AG09319 (cell line): ENCODE results near the gene IMPG2.
"Not testable (repeated sequence)": the region's sequence is repeated elsewhere in the genome, so short reads cannot be mapped to it uniquely, and the experiment has no call there.

Experiments
- DNase-seq: peaks from one replicate; pipeline ENCODE4 v3.0.0-alpha.2; 2010; ENCODE audit warnings: low read depth; ENCODE audit errors: extremely low read depth
- CTCF ChIP-seq: IDR thresholded peaks from 2 replicates; pipeline ENCODE4 v1.5.1; 2011; ENCODE audit warnings: low read depth, mild to moderate bottlenecking, inconsistent platforms, low read length, moderate library complexity

The IMPG2 gene

GRCh38 chr3:101319531-101319930 lies 844 bp downstream of the IMPG2 start:
- no peak for DNase-seq
- TF ChIP-seq CTCF = no peak

GRCh38 chr3:101312545-101312944 lies 7.8 kb downstream of the IMPG2 start:
- DNase-seq = no peak
- TF ChIP-seq CTCF = no peak

- DNase-seq = no peak
- no peak for TF ChIP-seq CTCF
These were observed 8.7 kb downstream of the IMPG2 start for GRCh38 chr3:101311676-101312075.

- no peak for DNase-seq
These were observed 9.4 kb downstream of the IMPG2 start for GRCh38 chr3:101310978-101311375.

GRCh38 chr3:101308147-101308772 lies 12.1 kb downstream of the IMPG2 start:
- not testable (repeated sequence) for DNase-seq

More at GRCh38 chr3:101310978-101311375, 9.4 kb downstream of the IMPG2 start:
- TF ChIP-seq CTCF = no peak

GRCh38 chr3:101303836-101304235 lies 16.5 kb downstream of the IMPG2 start:
- no peak for DNase-seq
- TF ChIP-seq CTCF = no peak

- TF ChIP-seq CTCF = no peak
- no peak for DNase-seq
These were observed 17.2 kb downstream of the IMPG2 start for GRCh38 chr3:101303089-101303731.

- TF ChIP-seq CTCF = no peak
- DNase-seq = no peak
These were observed 20.3 kb downstream of the IMPG2 start for GRCh38 chr3:101300073-101300472.
